Ovary (tissue), 3 donors: ENCODE measurements around the gene NFIB.

ENCODE experiments used
- CTCF ChIP-seq, 3 donors: fragments of 450-650 bp in 2 of 3; fragments of 200-600 bp in 1 of 3; IDR thresholded peaks; one replicate each; pipeline versions ENCODE4 v1.5.1 to v1.8.0; 2016 to 2022; ENCODE audit warnings: antibody characterized with exemption in 3 of 3, mild to moderate bottlenecking in 1 of 3
- EP300 ChIP-seq: sonication (generic); formaldehyde crosslinking; IDR thresholded peaks from one replicate; pipeline ENCODE4 v1.6.1; 2017; ENCODE audit warnings: antibody characterized with exemption
- POLR2A ChIP-seq: fragments of 450-650 bp; IDR thresholded peaks from one replicate; pipeline ENCODE4 v1.6.1; 2017; ENCODE audit warnings: antibody characterized with exemption, mild to moderate bottlenecking, moderate library complexity
- donor health status: DM: no; HTN: no; CAD: no.

GRCh38 chr9:14193328-14193990 is 120.5 kb downstream of the NFIB start:
- no peak for TF ChIP-seq CTCF (IDR thresholded peaks at IDR 0.05)
- TF ChIP-seq EP300 = no peak
- TF ChIP-seq POLR2A = no peak
